Osteoblast (primary cell): ENCODE measurements around the gene ANXA1. TPM values are rescaled to one million over a fixed set of nuclear protein-coding genes. Genes with fewer than 3 reads are reported as not detected.

Experiments
- DNase-seq: peaks from one replicate; pipeline ENCODE4 v3.0.0; 2011; ENCODE audit warnings: low spot score, mixed read lengths; ENCODE audit not compliant: insufficient read length; ENCODE audit errors: missing footprints
- H2AFZ ChIP-seq: 2 replicates; pipeline ENCODE4 v1.6.0; 2011; ENCODE audit warnings: mild to moderate bottlenecking, low read length
- H3K27ac ChIP-seq: 2 replicates; pipeline ENCODE4 v1.5.1; 2011; ENCODE audit warnings: mild to moderate bottlenecking, low read depth, low read length, moderate library complexity
- H3K27me3 ChIP-seq: 2 replicates; pipeline ENCODE4 v1.6.0; 2012; ENCODE audit warnings: mild to moderate bottlenecking, control low read depth, inconsistent platforms, low read length, moderate library complexity; ENCODE audit not compliant: insufficient read depth
- H3K36me3 ChIP-seq: 2 replicates; pipeline ENCODE4 v1.5.1; 2011; ENCODE audit warnings: mild to moderate bottlenecking, low read length, control low read depth, moderate library complexity; ENCODE audit not compliant: insufficient read depth
- H3K4me1 ChIP-seq: 2 replicates; pipeline ENCODE4 v1.5.1; 2011; ENCODE audit warnings: mild to moderate bottlenecking, low read length, control low read depth, moderate library complexity; ENCODE audit not compliant: insufficient read depth
- H3K4me2 ChIP-seq: 2 replicates; pipeline ENCODE4 v1.6.0; 2011; ENCODE audit warnings: mild to moderate bottlenecking, low read length; ENCODE audit not compliant: insufficient read depth
- H3K4me3 ChIP-seq: fragments of 200-600 bp; sonication (generic); 3 replicates; pipeline ENCODE4 v1.5.1; 2012; ENCODE audit warnings: mild to moderate bottlenecking, low read length, inconsistent platforms; ENCODE audit not compliant: insufficient read depth
- H3K79me2 ChIP-seq: 2 replicates; pipeline ENCODE4 v1.6.0; 2012; ENCODE audit warnings: mild to moderate bottlenecking, low read length, control low read depth, inconsistent platforms; ENCODE audit not compliant: insufficient read depth
- H3K9me3 ChIP-seq: 2 replicates; pipeline ENCODE4 v1.5.1; 2011; ENCODE audit warnings: low read depth, low read length, control low read depth
- H4K20me1 ChIP-seq: 2 replicates; pipeline ENCODE4 v1.6.0; 2012; ENCODE audit warnings: mild to moderate bottlenecking, low read length, control low read depth; ENCODE audit not compliant: insufficient read depth
- total RNA-seq: library from RNA; depleted of rRNA; stranded (reverse); fragments of >200 nt; gene quantifications from 2 replicates; pipeline ENCODE4 v1.2.3, GENCODE V29; 2012
- TF ChIP-seq, protein P1 (sequence below): IDR thresholded peaks from 2 replicates; pipeline ENCODE4 v1.5.1; 2011; ENCODE audit warnings: mild to moderate bottlenecking, low read depth, low read length, moderate library complexity; ENCODE audit errors: extremely low read depth

The ANXA1 gene
- total RNA-seq, 1 donor: 816 TPM

DNA sequence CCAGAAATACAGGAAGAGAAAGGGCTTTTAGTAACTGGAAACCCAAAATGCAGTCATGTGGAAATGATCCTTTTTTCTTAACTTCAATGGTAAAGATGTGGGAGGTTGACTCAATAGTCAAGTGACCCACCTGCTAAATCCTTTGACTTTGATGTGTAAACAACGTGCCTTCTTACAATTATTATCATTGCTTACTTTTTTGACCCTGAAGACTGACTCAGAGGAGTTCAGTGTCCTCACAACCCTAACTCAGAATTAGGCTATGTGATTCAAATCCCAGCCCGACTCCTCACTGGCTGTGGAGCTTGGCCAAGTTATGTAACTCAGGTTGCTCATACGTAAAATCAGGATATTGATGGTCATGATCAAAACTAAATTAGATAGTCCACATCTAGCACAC is 27.9 kb downstream of the ANXA1 start:
- H3K4me2 ChIP-seq: no peak overlapping the region
- no peaks in the 10 kb centered on the region for H3K9me3 ChIP-seq
- no peaks in the 10 kb centered on the region for H3K79me2 ChIP-seq
- TF ChIP-seq, protein P1, sequence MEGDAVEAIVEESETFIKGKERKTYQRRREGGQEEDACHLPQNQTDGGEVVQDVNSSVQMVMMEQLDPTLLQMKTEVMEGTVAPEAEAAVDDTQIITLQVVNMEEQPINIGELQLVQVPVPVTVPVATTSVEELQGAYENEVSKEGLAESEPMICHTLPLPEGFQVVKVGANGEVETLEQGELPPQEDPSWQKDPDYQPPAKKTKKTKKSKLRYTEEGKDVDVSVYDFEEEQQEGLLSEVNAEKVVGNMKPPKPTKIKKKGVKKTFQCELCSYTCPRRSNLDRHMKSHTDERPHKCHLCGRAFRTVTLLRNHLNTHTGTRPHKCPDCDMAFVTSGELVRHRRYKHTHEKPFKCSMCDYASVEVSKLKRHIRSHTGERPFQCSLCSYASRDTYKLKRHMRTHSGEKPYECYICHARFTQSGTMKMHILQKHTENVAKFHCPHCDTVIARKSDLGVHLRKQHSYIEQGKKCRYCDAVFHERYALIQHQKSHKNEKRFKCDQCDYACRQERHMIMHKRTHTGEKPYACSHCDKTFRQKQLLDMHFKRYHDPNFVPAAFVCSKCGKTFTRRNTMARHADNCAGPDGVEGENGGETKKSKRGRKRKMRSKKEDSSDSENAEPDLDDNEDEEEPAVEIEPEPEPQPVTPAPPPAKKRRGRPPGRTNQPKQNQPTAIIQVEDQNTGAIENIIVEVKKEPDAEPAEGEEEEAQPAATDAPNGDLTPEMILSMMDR: no peak
- no peaks in the 10 kb centered on the region for H3K36me3 ChIP-seq
- no peak overlapping the region for H2AFZ ChIP-seq
- DNase-seq: peak; percentile 2
- no peaks in the 10 kb centered on the region for H4K20me1 ChIP-seq
- no peak overlapping the region for H3K4me3 ChIP-seq
- no peaks in the 10 kb centered on the region for H3K27me3 ChIP-seq
- peaks cover 3% of the 10 kb centered on the region for H3K4me1 ChIP-seq
- H3K27ac ChIP-seq: no peak overlapping the region

DNA sequence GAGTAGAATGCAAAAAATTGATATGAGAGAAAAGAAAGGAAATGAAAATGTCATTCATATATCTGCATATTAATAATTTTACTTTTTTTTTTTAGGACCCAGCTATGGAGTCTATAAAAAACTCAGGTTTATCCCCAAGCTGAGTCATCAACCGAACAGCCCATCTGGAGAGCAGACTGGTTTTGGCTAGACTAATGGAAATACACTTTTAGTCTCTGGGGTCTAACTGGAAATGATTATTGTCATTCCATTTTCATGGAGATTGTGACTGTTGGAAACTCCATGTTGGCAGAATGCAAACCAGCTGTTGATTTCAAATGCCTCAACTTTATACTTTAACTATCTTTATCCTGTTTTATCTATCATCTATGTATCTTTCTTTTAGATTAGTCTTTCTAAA is 28.7 kb downstream of the ANXA1 start:
- no peak overlapping the region for H3K4me3 ChIP-seq
- DNase-seq: no peak
- H3K4me1 ChIP-seq: peaks cover 5% of the 10 kb centered on the region
- H3K27me3 ChIP-seq: no peaks in the 10 kb centered on the region
- H3K36me3 ChIP-seq: no peaks in the 10 kb centered on the region
- no peaks in the 10 kb centered on the region for H3K9me3 ChIP-seq
- H4K20me1 ChIP-seq: no peaks in the 10 kb centered on the region
- no peaks in the 10 kb centered on the region for H3K79me2 ChIP-seq
- H3K27ac ChIP-seq: no peak overlapping the region
- TF ChIP-seq, protein P1: no peak
- H2AFZ ChIP-seq: no peak overlapping the region
- no peak overlapping the region for H3K4me2 ChIP-seq

DNA sequence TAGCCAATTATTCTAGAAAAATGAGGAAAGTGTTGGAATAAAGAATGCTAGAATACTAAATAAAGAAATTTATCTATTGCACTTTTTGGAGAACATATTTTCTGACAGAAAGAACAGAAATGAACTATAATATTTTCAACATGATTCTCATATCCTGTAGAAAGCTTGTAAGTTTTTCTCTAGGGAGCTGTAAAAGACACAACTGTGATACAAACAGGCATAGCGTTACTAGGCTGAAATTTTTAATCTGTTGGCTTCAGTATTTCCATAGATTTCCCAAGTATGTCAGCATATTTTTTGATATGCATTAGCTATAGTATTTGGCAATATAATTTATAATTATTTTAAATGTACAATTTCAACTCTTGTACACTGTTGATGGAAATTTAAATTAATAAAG is 31.3 kb downstream of the ANXA1 start:
- Histone ChIP-seq H3K4me2 (no peak overlapping the region), H3K36me3 (no peaks in the 10 kb centered on the region), H3K9me3 (no peaks in the 10 kb centered on the region), H3K27me3 (peaks cover 4% of the 10 kb centered on the region), H4K20me1 (no peaks in the 10 kb centered on the region), H3K4me3 (no peak overlapping the region), H2AFZ (no peak overlapping the region), H3K79me2 (no peaks in the 10 kb centered on the region), H3K4me1 (peaks cover 5% of the 10 kb centered on the region), H3K27ac (no peak overlapping the region)
- TF ChIP-seq, protein P1: no peak
- no peak for DNase-seq

DNA sequence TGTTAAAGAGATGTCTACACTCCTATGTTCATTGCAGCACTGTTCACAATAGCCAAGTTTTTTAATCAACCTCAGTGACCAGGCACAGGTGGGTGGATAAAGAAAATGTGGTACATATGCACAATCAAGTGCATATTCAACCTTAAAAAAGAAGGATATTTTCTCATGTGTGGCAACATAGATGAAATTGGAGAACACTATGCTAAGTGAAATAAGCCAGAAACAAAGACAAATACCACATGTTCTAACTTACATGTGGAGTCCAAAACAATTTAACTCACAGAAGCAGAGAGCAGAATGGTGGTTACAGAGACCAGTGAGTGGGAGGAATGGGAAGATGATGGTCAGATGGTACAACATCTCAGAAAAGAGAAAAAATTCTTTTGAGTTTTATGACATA is 31.8 kb downstream of the ANXA1 start:
- TF ChIP-seq, protein P1: no peak
- no peak overlapping the region for H3K4me2 ChIP-seq
- H3K4me3 ChIP-seq: no peak overlapping the region
- H2AFZ ChIP-seq: no peak overlapping the region
- no peaks in the 10 kb centered on the region for H3K36me3 ChIP-seq
- H3K79me2 ChIP-seq: no peaks in the 10 kb centered on the region
- peaks cover 5% of the 10 kb centered on the region for H3K4me1 ChIP-seq
- no peaks in the 10 kb centered on the region for H3K9me3 ChIP-seq
- peaks cover 9% of the 10 kb centered on the region for H3K27me3 ChIP-seq
- no peak overlapping the region for H3K27ac ChIP-seq
- no peaks in the 10 kb centered on the region for H4K20me1 ChIP-seq
- DNase-seq: no peak
